Progenitor cell of endocrine pancreas (in vitro differentiated cells): ENCODE data around the gene POLR1A. TPM values are rescaled to one million over a fixed set of nuclear protein-coding genes. Genes with fewer than 3 reads are reported as not detected.

ENCODE experiments used
- DNase-seq: peaks from one replicate; pipeline ENCODE4 v3.0.0; 2021; ENCODE audit warnings: low spot score; ENCODE audit not compliant: unreplicated experiment
- H3K27ac Mint-ChIP-seq: 2 replicates; pipeline ENCODE4 v1.8.0; 2021; ENCODE audit warnings: mild to moderate bottlenecking, moderate library complexity, mixed read lengths
- H3K27me3 Mint-ChIP-seq: 2 replicates; pipeline ENCODE4 v1.8.0; 2021; ENCODE audit warnings: mixed read lengths
- H3K36me3 Mint-ChIP-seq: 2 replicates; pipeline ENCODE4 v1.8.0; 2022; ENCODE audit warnings: mixed read lengths; ENCODE audit not compliant: insufficient read depth
- H3K4me1 Mint-ChIP-seq: 2 replicates; pipeline ENCODE4 v1.8.0; 2021; ENCODE audit warnings: low read depth, mixed read lengths
- H3K4me3 Mint-ChIP-seq: 2 replicates; pipeline ENCODE4 v1.8.0; 2021; ENCODE audit warnings: low read depth, mild to moderate bottlenecking, moderate library complexity, mixed read lengths
- H3K9me3 Mint-ChIP-seq: 2 replicates; pipeline ENCODE4 v1.8.0; 2021; ENCODE audit warnings: low read depth, mixed read lengths
- total RNA-seq: library from RNA; stranded (reverse); gene quantifications from 2 replicates; pipeline ENCODE4 v1.2.1, GENCODE V29; 2021
- TF ChIP-seq, protein P1 (sequence below): fragments of 200-600 bp; sonication (generic); IDR thresholded peaks from one replicate; pipeline ENCODE4 v1.5.0; 2021; ENCODE audit warnings: antibody characterized with exemption, mild to moderate bottlenecking; ENCODE audit not compliant: unreplicated experiment

The POLR1A gene
- total RNA-seq, 1 donor from 2014 or later: 47.9 TPM

DNA sequence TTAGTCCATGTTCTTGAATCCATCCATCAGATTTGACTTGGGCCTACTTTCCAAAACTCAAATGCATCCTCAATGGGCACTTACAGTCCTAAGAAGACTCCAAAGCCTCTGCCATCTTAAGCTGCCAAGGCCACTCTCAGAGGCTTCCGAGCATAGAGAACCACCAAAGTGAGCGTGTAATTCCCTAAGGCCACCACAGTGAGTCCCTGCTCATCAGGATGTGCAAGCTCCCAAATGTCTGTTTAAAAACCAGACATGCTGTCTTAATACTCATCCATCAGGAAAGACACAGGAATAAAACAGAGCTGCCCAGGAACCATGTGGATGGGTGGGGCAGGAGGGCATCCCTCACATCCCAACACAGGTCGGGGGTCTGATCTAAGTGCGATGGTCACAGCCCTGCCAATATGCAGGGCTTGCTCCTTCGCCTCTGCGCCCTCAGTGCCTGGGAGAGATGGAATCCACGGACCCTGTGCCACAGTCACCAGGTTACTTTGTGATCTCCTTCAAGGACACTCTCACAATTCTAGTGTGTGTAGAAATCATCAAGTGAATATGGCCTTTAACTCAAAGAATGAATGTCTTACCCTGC is 80.4 kb downstream of the POLR1A start:
- DNase-seq: no peak
- H3K4me3 Mint-ChIP-seq: no peak overlapping the region
- H3K36me3 Mint-ChIP-seq: peaks cover 27% of the 10 kb centered on the region
- TF ChIP-seq, protein P1, sequence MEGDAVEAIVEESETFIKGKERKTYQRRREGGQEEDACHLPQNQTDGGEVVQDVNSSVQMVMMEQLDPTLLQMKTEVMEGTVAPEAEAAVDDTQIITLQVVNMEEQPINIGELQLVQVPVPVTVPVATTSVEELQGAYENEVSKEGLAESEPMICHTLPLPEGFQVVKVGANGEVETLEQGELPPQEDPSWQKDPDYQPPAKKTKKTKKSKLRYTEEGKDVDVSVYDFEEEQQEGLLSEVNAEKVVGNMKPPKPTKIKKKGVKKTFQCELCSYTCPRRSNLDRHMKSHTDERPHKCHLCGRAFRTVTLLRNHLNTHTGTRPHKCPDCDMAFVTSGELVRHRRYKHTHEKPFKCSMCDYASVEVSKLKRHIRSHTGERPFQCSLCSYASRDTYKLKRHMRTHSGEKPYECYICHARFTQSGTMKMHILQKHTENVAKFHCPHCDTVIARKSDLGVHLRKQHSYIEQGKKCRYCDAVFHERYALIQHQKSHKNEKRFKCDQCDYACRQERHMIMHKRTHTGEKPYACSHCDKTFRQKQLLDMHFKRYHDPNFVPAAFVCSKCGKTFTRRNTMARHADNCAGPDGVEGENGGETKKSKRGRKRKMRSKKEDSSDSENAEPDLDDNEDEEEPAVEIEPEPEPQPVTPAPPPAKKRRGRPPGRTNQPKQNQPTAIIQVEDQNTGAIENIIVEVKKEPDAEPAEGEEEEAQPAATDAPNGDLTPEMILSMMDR: no peak
- no peaks in the 10 kb centered on the region for H3K27me3 Mint-ChIP-seq
- H3K9me3 Mint-ChIP-seq: no peaks in the 10 kb centered on the region
- H3K4me1 Mint-ChIP-seq: peaks cover 2% of the 10 kb centered on the region
- no peak overlapping the region for H3K27ac Mint-ChIP-seq

DNA sequence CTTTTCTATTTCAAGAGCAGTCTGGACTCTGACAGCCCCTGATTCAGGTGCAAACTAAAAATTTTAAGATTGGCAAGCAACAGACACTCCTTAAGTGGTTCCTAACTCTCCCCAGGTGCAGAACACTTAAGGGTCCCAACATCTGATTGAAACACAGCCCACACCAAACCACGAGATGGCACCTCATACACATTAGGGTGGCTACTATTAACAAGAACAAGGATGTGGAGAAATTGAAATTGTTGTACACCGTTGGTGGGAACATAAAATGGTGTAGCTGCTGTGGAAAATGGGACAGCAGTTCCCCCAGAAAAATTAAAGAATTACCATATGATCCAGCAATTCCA is 82.3 kb downstream of the POLR1A start:
- H3K36me3 Mint-ChIP-seq: peaks cover 18% of the 10 kb centered on the region
- TF ChIP-seq, protein P1: no peak
- no peaks in the 10 kb centered on the region for H3K27me3 Mint-ChIP-seq
- no peaks in the 10 kb centered on the region for H3K9me3 Mint-ChIP-seq
- H3K4me1 Mint-ChIP-seq: peaks cover 12% of the 10 kb centered on the region
- no peak overlapping the region for H3K4me3 Mint-ChIP-seq
- DNase-seq: no peak
- H3K27ac Mint-ChIP-seq: no peak overlapping the region

DNA sequence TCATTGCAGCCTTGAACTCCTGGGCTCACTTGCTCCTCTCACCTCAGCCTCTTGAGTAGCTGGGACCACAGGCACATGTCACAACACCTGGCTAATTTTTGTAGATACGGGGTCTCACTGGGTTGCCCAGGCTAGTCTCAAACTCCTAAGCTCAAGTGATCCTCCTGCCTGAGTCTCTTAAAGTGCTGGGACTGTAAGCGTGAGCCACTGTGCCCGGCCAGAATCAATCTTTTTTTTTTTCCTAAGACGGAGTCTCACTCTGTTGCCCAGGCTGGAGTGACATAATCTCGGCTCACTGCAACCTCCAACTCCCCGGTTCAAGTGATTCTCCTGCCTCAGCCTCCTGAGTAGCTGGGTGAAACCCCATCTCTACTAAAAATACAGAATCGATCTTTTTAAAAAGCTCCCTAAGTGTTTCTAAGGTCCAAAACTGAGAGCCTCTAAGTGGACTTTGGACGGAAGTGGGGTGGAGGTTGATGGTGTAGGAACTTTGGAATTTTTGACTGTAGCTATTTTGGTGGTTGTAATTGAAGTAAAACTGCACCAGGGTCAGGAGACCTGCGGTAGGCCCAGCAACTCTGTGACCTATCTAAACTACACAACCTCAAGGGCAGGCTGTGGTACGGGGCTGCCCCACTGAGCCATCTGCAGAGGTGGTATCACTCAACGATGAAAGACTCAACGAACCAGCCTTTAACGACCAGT is 82.9 kb downstream of the POLR1A start:
- no peaks in the 10 kb centered on the region for H3K9me3 Mint-ChIP-seq
- TF ChIP-seq, protein P1: no peak

DNA sequence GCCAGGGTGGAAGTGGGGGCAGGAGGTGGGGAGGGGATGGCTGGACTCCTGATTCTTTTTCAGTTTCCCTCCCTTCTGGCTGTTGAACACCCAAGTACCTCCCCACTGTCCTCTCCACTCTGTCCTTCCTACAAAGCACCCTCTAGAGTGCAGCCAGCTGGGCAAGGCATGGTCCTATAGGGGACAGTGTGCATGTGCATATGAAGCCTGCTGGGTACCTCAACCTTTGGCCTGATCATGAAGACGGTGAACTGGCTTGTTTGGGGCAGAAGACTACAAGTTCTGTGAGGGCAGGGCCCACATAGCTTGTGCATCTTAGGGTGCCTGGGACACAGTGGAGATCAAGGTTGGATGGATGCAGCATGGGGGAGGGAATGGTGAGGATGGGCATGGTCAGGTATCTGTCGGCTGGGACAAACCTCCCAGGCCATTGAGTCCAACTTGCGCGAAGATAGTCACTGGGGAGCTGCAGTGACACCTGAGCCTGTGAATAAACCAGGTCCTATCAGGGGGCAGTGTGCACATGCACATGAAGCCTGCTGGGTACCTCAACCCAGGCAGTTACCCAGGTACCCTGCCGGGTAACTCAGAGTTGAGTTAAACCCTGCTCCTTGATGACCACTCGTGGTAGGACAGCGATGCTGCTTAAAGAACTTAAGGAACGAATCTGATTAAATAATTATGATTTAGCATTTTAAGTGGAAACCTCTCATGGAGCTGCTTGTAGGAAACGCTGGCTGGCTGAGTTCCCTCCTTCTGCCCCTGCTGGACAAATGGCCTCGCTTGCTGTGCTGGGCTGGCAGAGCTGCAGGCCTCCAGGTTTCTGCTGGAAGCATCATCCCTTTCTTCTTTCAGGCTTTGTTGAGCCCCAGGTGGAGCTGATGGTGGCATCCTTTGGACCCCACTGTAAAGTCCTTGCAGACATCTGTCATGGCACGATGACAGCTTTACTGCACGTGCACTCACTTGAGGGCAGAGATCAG is 84.0 kb downstream of the POLR1A start:
- Mint-ChIP-seq H3K36me3 (peaks cover 13% of the 10 kb centered on the region), H3K27me3 (no peaks in the 10 kb centered on the region), H3K9me3 (no peaks in the 10 kb centered on the region), H3K27ac (no peak overlapping the region), H3K4me1 (peaks cover 12% of the 10 kb centered on the region), H3K4me3 (no peak overlapping the region)
- TF ChIP-seq, protein P1: no peak
- DNase-seq: no peak

More for the DNA sequence above, 82.9 kb downstream of the POLR1A start:
- Mint-ChIP-seq H3K27ac (peak overlapping the region; percentile 16), H3K27me3 (no peaks in the 10 kb centered on the region), H3K4me3 (no peak overlapping the region), H3K4me1 (peaks cover 12% of the 10 kb centered on the region), H3K36me3 (peaks cover 16% of the 10 kb centered on the region)
- DNase-seq: no peak

DNA sequence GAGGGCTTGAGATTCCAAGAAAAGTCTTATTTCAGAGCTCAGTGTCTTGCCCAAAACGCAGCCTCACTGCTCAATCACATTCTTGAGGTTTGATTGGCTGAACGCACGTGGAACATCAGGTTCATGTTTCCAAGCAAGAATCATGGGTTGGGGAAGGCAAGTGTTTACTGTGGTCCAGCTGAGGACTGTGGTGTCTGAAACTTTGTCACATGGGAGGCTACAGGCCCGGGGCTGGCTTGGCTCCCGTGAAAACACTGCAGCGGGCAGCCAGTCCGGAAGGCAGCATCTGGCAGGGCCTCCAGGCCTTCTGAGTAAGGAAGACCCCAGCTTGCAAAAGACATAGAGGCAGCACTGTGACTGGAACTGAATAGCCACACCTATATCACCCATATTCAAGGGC is 84.7 kb downstream of the POLR1A start:
- Mint-ChIP-seq H3K4me3 (no peak overlapping the region), H3K9me3 (no peaks in the 10 kb centered on the region), H3K36me3 (peaks cover 13% of the 10 kb centered on the region), H3K4me1 (peaks cover 12% of the 10 kb centered on the region), H3K27ac (peak overlapping the region; percentile 41), H3K27me3 (no peaks in the 10 kb centered on the region)
- DNase-seq: no peak
- TF ChIP-seq, protein P1: no peak
